Stomach (tissue), 4 donors: Measurements from ENCODE around the gene C22orf31.
A peak's percentile ranks its signal among the peaks of the same experiment; 100 is the strongest.

Experiments
- CTCF ChIP-seq, 7 experiments: fragments of 450-650 bp in 4 of 7; fragments of 200-600 bp in 3 of 7; sonication (generic) in 3 of 7; IDR thresholded peaks; one replicate each; pipeline ENCODE4 v1.5.1; 2016 to 2019; ENCODE audit warnings: antibody characterized with exemption in 7 of 7, control low read depth in 2 of 7, mild to moderate bottlenecking in 1 of 7
- POLR2A ChIP-seq, 4 donors: fragments of 450-650 bp; IDR thresholded peaks; one replicate each; pipeline ENCODE4 v1.6.1; 2016; ENCODE audit warnings: antibody characterized with exemption in 4 of 4, control low read depth in 2 of 4, mild to moderate bottlenecking in 1 of 4, moderate library complexity in 1 of 4
- POLR2AphosphoS5 ChIP-seq, 3 donors: sonication (generic); formaldehyde crosslinking; IDR thresholded peaks; one replicate each; pipeline ENCODE4 v1.6.1; 2016; ENCODE audit warnings: antibody characterized with exemption in 3 of 3

GRCh38 chr22:29030016-29030617, 31.5 kb downstream of the C22orf31 start:
- TF ChIP-seq CTCF (IDR thresholded peaks at IDR 0.05) (no peak), POLR2AphosphoS5 (IDR thresholded peaks at IDR 0.05) (peak in 1 of 3 donors; percentile 4), POLR2A (IDR thresholded peaks at IDR 0.05) (no peak)
